Spinal cord (tissue), 10 donors: ENCODE measurements around the gene FAM185A. TPM values are rescaled to one million over a fixed set of nuclear protein-coding genes. Genes with fewer than 3 reads are reported as not detected.
"Not testable (repeated sequence)": the region's sequence is repeated elsewhere in the genome, so short reads cannot be mapped to it uniquely, and the experiment has no call there.

Experiments used
- DNase-seq, 6 donors: peaks; one replicate each; pipeline versions ENCODE4 v3.0.0 to v3.0.0-alpha.2; 2013 to 2015; ENCODE audit warnings: low spot score in 6 of 6, low read depth in 4 of 6
- H3K27ac ChIP-seq: one replicate; pipeline ENCODE4 v1.5.1; 2013; ENCODE audit warnings: low read depth, low read length, control low read depth
- H3K27me3 ChIP-seq: one replicate; pipeline ENCODE4 v1.6.1; 2013; ENCODE audit warnings: low read length; ENCODE audit not compliant: control insufficient read depth, insufficient read depth
- H3K36me3 ChIP-seq: one replicate; pipeline ENCODE4 v1.6.1; 2013; ENCODE audit warnings: low read length; ENCODE audit not compliant: control insufficient read depth, insufficient read depth
- H3K4me1 ChIP-seq: one replicate; pipeline ENCODE4 v1.6.1; 2013; ENCODE audit warnings: low read length; ENCODE audit not compliant: control insufficient read depth, insufficient read depth
- H3K4me3 ChIP-seq: one replicate; pipeline ENCODE4 v1.5.1; 2013; ENCODE audit warnings: low read depth, low read length, control low read depth
- H3K9me3 ChIP-seq: one replicate; pipeline ENCODE4 v1.6.1; 2013; ENCODE audit warnings: low read length; ENCODE audit not compliant: control insufficient read depth, insufficient read depth
- WGBS: methylation state at CpG from one replicate; pipeline ENCODE4 v1.1.5; 2013; ENCODE audit warnings: missing lambda C conversion rate; ENCODE audit not compliant: insufficient coverage; 5-methylcytosine and 5-hydroxymethylcytosine counted together
- long read RNA-seq, 4 donors: transcript quantifications; one replicate each; lab custom pipeline, GENCODE V29; 2026
- polyA plus RNA-seq, 2 donors: library from polyadenylated mRNA; unstranded; fragments of 120-200 nt; gene quantifications; one replicate each; pipeline ENCODE4 v1.2.1, GENCODE V29; 2013; ENCODE audit not compliant: insufficient read length in 2 of 2
- total RNA-seq, 2 donors: library from RNA; depleted of rRNA in 1 of 2; stranded (reverse); fragments of 120-200 nt in 1 of 2; fragments of >200 nt in 1 of 2; gene quantifications; one replicate each; pipeline versions ENCODE4 v1.2.3 to v1.2.4, GENCODE V29; 2013 to 2014
- donor health status: healthy.

FAM185A gene
- total RNA-seq (10 to 100 TPM; 14.4 to 14.8 TPM), polyA plus RNA-seq (10 to 100 TPM in 1 of 2 donors, 1 to 10 TPM in 1; 9.5 to 11.6 TPM)
- long read RNA-seq, donor 1, partial matches to known transcripts: 0 of 3 reads
- long read RNA-seq, donor 1, other reads (novel, unspliced or antisense): 0 of 3 reads
- long read RNA-seq, donor 2, partial matches to known transcripts: 5 of 5 reads
- long read RNA-seq, donor 2, other reads (novel, unspliced or antisense): 0 of 5 reads
- long read RNA-seq, donor 3: 0 reads
- long read RNA-seq, donor 4, partial matches to known transcripts: 5 of 6 reads
- long read RNA-seq, donor 4, other reads (novel, unspliced or antisense): 0 of 6 reads

DNA sequence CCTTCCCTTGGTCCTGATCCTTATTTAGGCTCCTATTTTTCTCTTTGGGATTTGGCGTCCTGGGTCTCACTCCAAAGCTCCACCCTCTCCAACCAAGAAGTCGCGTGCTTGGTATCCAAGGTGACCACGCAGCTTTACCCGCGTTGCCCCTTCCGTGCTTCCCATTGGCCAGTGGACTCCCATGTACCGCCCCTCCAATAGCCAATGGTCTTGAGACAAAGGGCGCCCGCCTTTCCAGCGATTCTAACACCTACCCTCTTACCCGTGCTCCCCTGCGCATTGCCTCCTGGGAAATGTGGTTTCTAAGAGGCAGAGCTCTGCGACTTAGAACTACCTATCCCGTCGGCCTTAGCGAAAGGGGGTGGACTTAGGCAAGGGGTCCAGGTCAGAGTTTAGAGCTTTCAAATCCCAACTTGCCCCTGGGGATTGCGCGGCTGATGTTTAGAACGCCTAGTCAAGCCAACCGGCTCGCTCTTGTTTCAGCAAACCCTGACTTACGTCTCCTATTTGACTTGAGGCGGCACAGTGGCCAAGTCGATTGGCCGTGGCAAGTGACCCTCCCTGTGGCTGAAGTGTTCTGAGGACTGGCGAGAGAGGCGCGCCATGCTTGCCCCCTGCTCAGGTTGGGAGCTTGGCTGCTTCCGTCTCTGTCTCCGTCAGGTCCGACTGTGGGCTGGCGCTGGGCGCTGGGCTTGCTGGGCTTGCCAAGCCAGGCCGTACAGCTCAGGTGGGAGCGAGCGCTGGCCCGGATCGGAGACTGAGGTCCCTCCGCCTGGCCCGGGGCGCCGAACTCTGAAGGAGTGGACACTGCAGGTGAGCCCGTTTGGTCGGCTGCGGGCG, at the start of gene FAM185A:
Gene FAM185A, plus strand, starts transcription at position 395 of the 840 bp plus-strand sequence. Its CDS starts 209 bp downstream, at position 604.
- peak within 1 kb of the TSS; percentile 57 for H3K27ac ChIP-seq
- not testable (repeated sequence) for H3K36me3 ChIP-seq, H3K9me3 ChIP-seq, H3K4me1 ChIP-seq, H3K27me3 ChIP-seq
- peak; percentile 92 to 100 (median 99) for DNase-seq
- under 1% methylated on average over 27 of the region's 47 CpGs for WGBS
- H3K4me3 ChIP-seq: peak within 1 kb of the TSS; percentile 72

- not testable (repeated sequence) for H3K27me3 ChIP-seq, H3K36me3 ChIP-seq, H3K4me3 ChIP-seq, H3K4me1 ChIP-seq, H3K27ac ChIP-seq, DNase-seq, H3K9me3 ChIP-seq
- 77% methylated on average over 1 of the region's 5 CpGs for WGBS
Observed at GRCh38 chr7:102713011-102713690, 35.6 kb upstream of the FAM185A start.

DNA sequence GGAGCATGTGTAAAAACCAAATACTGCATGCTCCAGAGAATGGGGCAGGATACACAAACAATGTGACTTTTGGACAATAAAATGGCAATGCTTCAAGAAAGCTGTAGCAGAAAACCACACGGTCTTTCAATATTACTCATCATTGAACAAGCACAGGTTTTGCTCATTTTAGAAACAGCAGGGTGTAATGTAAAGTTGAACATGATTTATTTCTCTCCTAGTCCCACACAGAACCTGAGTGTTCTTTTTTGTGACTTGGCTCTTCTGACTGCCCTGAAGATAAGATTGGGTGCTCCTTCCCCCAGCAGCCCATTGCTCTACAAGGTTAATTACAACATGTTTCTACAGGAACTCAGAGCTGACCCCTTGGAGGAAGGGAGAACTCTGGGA, 35.1 kb upstream of the FAM185A start:
- not testable (repeated sequence) for H3K27me3 ChIP-seq, H3K4me3 ChIP-seq, H3K27ac ChIP-seq, H3K9me3 ChIP-seq, DNase-seq, H3K36me3 ChIP-seq, H3K4me1 ChIP-seq
- WGBS: no CpG with 5 or more reads among the region's 1 CpG

DNA sequence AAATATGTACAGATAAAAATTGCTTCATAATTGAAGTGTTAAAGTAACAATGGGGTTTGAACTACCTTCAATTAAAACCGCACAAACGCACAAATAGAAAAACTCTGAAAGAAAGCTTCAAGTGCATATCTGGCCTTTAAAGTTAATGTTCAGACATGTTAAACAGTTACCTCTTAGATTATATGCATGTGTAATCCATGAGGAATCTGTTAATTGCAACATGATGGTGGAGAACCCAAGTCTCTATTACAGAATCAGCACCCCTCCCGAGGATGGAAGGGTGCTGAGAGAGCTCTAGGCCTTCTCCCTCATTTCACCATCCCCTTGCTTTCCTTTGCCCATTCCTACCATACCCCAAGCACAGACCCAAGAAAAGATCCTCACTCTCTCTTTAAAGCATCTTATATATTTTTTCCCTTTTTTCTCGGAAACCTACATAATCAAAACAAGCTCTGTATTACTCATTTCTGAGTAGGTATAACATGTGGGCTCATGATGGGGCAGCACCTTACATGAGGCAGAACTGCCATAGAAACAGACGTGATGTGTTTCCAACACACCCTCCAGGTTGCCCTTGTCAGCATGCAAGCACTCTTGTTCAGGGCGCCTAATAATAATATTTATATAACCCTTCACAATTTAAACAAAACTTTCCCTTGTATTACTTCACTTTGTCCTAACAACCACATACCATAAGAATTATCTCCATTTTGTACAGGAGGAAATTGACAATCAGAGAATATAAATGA, 33.9 kb upstream of the FAM185A start:
- H3K27ac ChIP-seq, H3K4me1 ChIP-seq, H3K27me3 ChIP-seq, H3K9me3 ChIP-seq, H3K36me3 ChIP-seq, DNase-seq, H3K4me3 ChIP-seq: not testable (repeated sequence)
- WGBS: no CpG with 5 or more reads among the region's 6 CpGs

DNA sequence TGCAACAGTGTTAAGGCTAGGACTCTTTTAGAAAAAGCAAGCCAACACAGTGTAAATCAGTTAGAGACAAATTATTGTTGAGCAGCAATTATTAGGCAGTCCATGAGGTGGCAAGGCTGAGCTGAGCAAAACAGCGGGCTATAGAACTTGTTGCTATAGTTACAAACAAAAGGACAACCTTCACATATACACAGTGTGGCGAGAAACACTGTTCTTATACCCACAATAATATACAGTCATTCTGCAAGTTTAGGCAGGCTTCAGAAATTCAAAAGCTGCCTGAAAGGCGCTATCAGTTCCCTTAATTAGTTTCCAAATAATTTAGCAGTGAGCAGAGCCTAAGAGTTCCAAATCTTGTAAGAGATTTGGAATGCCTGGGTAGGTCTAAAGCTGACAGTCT, 33.1 kb upstream of the FAM185A start:
- WGBS: 11% methylated on average over 1 of the region's 3 CpGs

GRCh38 chr7:102718491-102718890, 30.3 kb upstream of the FAM185A start:
- not testable (repeated sequence) for H3K9me3 ChIP-seq, DNase-seq, H3K4me3 ChIP-seq, H3K36me3 ChIP-seq, H3K27ac ChIP-seq, H3K27me3 ChIP-seq, H3K4me1 ChIP-seq

More for the DNA sequence above, 33.1 kb upstream of the FAM185A start:
- H3K27me3 ChIP-seq, H3K4me3 ChIP-seq, H3K9me3 ChIP-seq, H3K36me3 ChIP-seq, H3K27ac ChIP-seq, H3K4me1 ChIP-seq: not testable (repeated sequence)
- DNase-seq: peak in 4 of 6 donors; percentile 0 to 12 (median 4)

GRCh38 chr7:102726170-102726569, 22.6 kb upstream of the FAM185A start:
- not testable (repeated sequence) for H3K4me3 ChIP-seq, H3K27ac ChIP-seq, H3K9me3 ChIP-seq, H3K4me1 ChIP-seq, H3K27me3 ChIP-seq, DNase-seq, H3K36me3 ChIP-seq
- no CpG with 5 or more reads among the region's 5 CpGs for WGBS

DNA sequence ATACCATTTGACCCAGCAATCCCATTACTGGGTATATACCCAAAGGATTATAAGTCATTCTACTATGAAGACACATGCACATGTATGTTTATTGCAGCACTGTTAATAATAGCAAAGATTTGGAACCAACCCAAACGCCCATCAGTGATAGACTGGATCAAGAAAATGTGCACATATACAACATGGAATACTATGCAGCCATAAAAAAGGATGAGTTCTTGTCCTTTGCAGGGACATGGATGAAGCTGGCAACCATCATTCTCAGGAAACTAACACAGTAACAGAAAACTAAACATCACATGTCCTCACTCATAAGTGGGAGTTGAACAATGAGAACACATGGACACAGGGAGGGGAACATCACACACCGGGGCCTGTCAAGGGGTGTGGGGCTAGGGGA, 19.1 kb upstream of the FAM185A start:
- H3K36me3 ChIP-seq, DNase-seq, H3K9me3 ChIP-seq, H3K27ac ChIP-seq, H3K4me3 ChIP-seq, H3K27me3 ChIP-seq, H3K4me1 ChIP-seq: not testable (repeated sequence)
- no CpG with 5 or more reads among the region's 2 CpGs for WGBS

DNA sequence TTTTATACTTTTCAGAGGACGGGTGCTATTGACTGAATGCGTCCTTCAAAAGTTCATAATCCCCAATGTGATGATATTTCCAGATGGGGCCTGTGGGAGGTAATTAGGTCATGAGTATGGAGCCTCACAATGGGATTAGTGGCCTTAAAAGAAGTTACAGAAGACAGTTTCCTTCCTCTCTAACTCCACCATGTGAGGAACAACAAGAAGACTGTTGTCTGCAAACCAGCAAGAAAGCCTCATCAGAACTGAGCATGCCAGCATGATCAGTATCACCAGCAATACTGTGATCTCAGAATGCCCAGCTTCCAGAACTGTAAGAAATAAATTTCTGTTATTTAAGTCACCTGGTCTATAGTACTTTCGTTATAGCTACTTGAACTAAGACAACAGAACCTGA, 18.4 kb upstream of the FAM185A start:
- DNase-seq, H3K9me3 ChIP-seq, H3K27ac ChIP-seq, H3K36me3 ChIP-seq, H3K27me3 ChIP-seq, H3K4me3 ChIP-seq, H3K4me1 ChIP-seq: not testable (repeated sequence)
- no CpG with 5 or more reads among the region's 3 CpGs for WGBS
